Measurements from ENCODE around the gene NDRG2.

Gene NDRG2

DNA sequence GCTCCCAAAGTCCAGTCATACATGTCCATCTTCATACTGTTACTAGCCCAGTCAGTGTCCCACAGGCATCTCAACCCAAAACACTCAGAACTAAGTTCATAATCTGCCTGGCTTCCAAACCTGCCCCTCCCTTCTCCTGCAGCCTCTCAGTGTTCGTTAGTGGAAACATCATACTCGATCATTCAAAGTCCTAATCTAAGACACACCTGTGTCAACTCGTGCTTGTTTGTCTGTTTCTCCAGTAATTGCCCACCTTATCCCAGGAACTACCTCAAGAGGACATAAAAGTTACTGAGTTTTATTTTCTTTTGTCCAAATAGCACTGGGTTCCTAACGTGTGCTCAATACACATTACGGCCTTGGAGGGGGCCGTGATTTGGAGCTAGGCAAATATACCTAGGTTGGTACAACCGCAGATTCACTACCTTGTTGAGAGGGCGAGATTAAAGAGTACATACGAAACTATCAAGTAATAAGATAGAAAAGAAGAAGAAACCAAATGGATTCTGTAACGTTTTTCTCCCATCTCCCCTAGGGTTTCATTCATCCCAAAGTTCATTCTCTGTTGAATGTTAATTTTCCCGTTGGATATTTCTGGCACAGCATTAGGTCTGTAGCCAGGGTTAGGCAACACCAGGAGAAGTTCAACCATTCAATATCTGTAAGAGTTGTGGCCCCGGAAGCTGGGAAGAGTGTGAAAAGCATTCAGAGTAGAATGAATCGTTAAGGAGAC, 35.9 kb upstream of the NDRG2 start:
- no peak overlapping the region for H3K27ac ChIP-seq
- TF ChIP-seq, protein P1, sequence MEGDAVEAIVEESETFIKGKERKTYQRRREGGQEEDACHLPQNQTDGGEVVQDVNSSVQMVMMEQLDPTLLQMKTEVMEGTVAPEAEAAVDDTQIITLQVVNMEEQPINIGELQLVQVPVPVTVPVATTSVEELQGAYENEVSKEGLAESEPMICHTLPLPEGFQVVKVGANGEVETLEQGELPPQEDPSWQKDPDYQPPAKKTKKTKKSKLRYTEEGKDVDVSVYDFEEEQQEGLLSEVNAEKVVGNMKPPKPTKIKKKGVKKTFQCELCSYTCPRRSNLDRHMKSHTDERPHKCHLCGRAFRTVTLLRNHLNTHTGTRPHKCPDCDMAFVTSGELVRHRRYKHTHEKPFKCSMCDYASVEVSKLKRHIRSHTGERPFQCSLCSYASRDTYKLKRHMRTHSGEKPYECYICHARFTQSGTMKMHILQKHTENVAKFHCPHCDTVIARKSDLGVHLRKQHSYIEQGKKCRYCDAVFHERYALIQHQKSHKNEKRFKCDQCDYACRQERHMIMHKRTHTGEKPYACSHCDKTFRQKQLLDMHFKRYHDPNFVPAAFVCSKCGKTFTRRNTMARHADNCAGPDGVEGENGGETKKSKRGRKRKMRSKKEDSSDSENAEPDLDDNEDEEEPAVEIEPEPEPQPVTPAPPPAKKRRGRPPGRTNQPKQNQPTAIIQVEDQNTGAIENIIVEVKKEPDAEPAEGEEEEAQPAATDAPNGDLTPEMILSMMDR (conservative IDR thresholded peaks at IDR 0.05), result no peak

DNA sequence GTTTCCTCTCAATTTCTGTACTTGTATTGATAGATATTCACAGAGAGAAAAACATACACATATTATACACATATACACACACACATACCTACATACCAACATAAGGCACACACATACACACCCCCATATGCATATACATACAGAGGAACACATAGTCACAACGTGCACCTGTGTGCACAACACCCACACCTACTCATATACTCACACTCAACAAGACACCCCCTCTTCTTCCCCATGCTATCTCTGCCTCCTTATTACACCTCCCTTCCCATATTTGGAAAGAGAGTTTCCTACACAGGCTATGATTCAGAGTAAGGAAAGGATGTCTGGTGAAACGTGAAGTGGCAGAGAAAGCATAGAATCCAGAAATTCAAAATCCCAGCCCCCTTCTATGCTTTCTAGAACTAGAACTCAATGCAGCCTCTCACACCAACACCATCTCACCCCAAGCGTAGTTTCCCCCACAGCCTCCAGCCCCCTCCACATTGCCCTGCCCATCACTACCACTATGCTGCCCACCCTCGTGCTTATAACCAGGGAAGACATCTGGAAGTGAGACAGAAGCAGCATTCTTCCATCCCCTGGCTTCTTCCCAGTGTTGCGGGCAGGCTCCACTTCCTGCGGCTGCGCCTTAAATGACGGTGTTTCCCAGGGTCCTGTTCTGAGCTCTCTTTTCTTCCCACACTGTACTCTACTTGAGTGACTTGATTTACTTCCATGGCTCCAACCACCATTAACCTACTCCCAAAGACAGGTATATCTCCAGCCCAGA, 35.2 kb upstream of the NDRG2 start:
- H3K27ac ChIP-seq, result no peak overlapping the region
- TF ChIP-seq, protein P1 (conservative IDR thresholded peaks at IDR 0.05), result no peak

DNA sequence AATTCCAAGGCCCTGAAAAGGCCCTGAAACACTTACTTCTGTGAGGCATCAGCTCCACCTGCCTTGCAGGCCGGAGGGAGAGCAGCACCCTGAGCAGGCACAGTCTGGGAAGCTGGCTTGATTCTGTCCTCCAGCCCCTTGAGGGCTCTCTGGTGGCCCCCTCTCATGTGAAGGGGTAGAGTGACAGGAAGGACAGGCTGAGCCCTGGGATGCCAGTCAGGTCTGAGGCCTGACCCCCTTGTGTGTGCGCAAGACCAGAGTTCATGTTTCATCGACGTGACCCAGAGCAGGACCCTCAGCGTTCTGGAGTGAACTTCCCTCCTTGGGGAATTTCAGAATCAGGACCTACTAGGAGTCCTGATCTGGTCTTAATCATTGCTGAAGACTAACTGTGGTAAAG, 34.0 kb upstream of the NDRG2 start:
- no peak overlapping the region for H3K27ac ChIP-seq
- TF ChIP-seq, protein P1 (conservative IDR thresholded peaks at IDR 0.05), result no peak

DNA sequence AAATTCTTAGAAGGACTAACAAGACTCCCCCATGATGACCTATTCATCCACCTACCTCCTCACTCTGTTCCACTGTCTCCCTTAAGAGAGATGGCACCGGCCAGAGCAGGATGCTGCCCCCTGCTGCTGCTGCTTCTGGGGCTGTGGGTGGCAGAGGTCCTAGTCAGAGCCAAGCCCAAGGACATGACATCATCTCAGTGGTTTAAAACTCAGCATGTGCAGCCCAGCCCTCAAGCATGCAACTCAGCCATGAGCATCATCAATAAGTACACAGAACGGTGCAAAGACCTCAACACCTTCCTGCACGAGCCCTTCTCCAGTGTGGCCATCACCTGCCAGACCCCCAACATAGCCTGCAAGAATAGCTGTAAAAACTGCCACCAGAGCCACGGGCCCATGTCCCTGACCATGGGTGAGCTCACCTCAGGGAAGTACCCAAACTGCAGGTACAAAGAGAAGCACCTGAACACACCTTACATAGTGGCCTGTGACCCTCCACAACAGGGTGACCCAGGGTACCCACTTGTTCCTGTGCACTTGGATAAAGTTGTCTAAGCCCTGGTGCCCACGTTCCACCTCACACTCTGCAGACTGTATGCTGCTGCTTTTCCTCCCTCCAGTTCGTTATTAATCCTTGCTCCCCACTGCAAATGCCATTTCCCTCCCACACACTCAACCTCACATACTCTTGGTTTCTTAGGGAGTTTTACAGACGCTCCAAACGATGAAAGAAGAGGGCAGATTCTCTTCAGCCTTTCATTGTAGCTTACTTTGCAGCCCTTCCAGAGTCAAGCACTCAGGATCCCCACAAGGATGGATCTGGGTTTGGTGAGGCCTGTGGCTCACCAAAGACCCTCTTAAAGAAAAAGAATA, 33.2 kb upstream of the NDRG2 start, which contains the start of gene RNASE8:
Gene RNASE8 (plus strand): TSS at position 20 of the 873 bp plus-strand sequence. CDS start 71 bp downstream, at position 91.
- no peak within 1 kb of the TSS for H3K27ac ChIP-seq
- TF ChIP-seq, protein P1 (conservative IDR thresholded peaks at IDR 0.05), result no peak

DNA sequence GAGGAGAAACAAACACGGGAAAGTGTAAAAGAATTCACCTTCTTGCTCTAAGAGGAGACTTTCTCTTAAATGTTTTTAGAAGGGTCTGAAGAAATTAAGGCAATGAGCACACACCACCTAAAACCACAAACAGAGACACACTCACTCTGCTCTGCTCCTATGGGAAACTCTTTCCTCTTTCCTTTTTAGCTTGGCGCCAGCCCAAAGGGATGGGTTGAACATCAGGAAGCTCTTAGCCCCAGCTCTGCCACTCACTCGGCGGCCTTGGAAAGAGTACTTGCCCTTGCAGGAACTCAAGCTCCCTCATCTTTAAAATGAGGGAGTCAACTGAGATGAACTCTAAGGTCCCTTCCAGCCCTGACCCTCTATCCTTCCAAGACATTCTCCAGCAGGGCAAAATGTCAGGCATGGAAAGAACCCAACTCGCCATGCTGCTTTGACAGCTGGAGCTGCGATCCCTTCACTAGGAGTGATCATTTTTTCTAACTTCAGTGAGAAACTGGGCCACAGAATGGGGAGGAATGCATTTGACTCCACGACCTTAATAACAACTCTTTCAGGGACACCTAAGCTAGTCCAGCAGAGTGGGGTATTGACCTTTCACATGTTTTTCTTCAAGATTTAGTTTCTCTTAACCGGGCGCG, 31.8 kb upstream of the NDRG2 start:
- H3K27ac ChIP-seq, result no peak overlapping the region
- TF ChIP-seq, protein P1 (conservative IDR thresholded peaks at IDR 0.05), result no peak

DNA sequence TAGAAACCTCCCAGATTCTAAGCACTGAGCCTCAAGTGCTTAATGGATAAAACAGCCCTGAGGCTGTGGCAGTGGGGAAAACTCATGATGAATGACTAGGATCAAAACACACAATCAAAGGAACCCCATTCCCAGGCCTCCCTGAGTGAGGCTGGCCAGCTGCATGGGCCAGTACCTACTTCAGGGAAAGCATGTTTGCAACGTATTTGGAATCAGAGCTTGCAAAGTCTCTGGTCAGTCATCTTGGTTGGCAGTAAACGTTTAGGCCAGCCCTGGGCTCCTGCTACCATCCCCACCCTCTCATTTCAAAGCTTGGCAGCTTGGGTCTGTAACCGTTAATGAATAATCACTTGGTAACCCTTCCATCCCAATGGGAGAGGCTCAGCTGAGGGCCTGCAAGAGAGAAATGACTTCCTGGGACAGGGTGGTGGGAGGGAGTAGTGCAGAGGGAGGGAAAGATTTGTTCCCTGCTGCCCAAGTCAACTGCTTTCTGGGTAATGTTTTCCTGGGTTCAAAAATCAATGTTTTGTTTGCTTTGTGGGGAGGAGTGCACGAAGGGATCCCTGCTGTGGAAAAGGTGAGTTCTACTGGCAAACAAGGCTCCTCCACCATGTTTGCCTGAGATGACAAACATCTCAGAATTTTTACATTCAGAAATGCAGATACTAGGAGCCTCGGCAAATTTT, 30.7 kb upstream of the NDRG2 start:
- peak overlapping the region; percentile 32 for H3K27ac ChIP-seq
- TF ChIP-seq, protein P1 (conservative IDR thresholded peaks at IDR 0.05), result no peak

Measured in VCaP (cell line).